ENCODE results near the gene CASZ1. TPM values are rescaled to one million over a fixed set of nuclear protein-coding genes. Genes with fewer than 3 reads are reported as not detected.

The CASZ1 gene
- total and polyA plus RNA-seq, 2 donors (not counting 3 experiments of a cell fraction or from before 2014, with no cell fraction given): 1.5 to 5.2 TPM

DNA sequence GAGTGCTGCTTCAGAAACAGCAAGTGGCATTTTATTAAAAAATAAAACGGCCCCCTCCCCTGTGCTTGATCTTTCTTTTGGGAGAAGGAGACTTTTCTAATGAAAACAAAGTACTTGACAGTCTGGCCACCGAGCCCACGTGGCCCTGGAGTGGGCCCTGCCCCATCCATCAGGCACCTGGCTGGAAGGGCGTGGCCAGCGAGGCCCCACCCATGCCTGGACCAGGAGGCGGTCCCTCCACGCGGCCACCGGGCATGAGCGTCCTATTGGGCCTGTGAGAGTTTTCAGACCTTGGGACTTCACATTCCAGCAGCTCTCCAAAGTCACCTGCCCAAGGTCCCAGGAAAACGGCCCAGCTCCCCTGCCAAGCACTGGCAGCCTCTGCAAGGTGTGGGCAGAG lies 144.7 kb downstream of the CASZ1 start:
- no peaks in the 10 kb centered on the region for H3K9me3 ChIP-seq (replicated peaks; ENCODE audit: control insufficient read depth, insufficient read depth, low read length)
- peaks cover 2% of the 10 kb centered on the region for H3K4me1 ChIP-seq (ENCODE audit: control insufficient read depth, extremely low read depth, insufficient read depth, low read length)
- H3K27ac ChIP-seq (ENCODE audit: insufficient read depth, low read depth, low read length): no peak overlapping the region
- no peak overlapping the region for H3K4me2 ChIP-seq (ENCODE audit: insufficient read depth, low read length)
- intact Hi-C loops (cut with micrococcal nuclease): no loop called here
- DNase-seq (ENCODE audit: low read depth, low spot score): no peak
- no peak overlapping the region for H3K9ac ChIP-seq (replicated peaks; ENCODE audit: extremely low read depth, insufficient read depth, low read length)
- H4K20me1 ChIP-seq (replicated peaks; ENCODE audit: control insufficient read depth, extremely low read depth, insufficient read depth, low read length): no peaks in the 10 kb centered on the region
- ChIA-PET CTCF (interaction anchor here (0.9 kb wide), 1 partner anchor 11 kb away, joined by 3 read pairs; no protein-coding TSS in a partner anchor), POLR2A (no interaction called here)
- no peaks in the 10 kb centered on the region for H3K79me2 ChIP-seq (ENCODE audit: control insufficient read depth, insufficient read depth, low read length)
- H2AFZ ChIP-seq (ENCODE audit: low read depth, low read length): no peak overlapping the region
- H3K27me3 ChIP-seq (ENCODE audit: control insufficient read depth in 2 of 2, insufficient read depth in 2 of 2, low read length in 2 of 2): no peaks in the 10 kb centered on the region
- H3K9me1 ChIP-seq (replicated peaks; ENCODE audit: control insufficient read depth, extremely low read depth, insufficient read depth, low read length): no peaks in the 10 kb centered on the region
- no TSS peak for BruUV-seq (replicated peaks)
- dilution Hi-C loops (cut with MboI; ENCODE audit: extremely low pct_ligation_motif_present, low sequenced_read_pairs): no loop called here
- TF ChIP-seq POLR2AphosphoS5 (IDR thresholded peaks at IDR 0.05; ENCODE audit: insufficient read depth, low read depth, low read length) (no peak), EZH2 (IDR thresholded peaks at IDR 0.05; ENCODE audit: borderline replicate concordance, low read depth, low read length, severe bottlenecking) (no peak), MYC (IDR thresholded peaks at IDR 0.05; ENCODE audit: low read depth, low read length) (no peak), FOS (IDR thresholded peaks at IDR 0.05; ENCODE audit: borderline replicate concordance, insufficient read depth, low read length) (no peak), JUN (IDR thresholded peaks at IDR 0.05; ENCODE audit: borderline replicate concordance, insufficient read depth, insufficient read length, low read depth) (no peak), POLR2A (IDR thresholded peaks at IDR 0.05; ENCODE audit: low read depth, low read length) (no peak)
- TF ChIP-seq, protein P1, sequence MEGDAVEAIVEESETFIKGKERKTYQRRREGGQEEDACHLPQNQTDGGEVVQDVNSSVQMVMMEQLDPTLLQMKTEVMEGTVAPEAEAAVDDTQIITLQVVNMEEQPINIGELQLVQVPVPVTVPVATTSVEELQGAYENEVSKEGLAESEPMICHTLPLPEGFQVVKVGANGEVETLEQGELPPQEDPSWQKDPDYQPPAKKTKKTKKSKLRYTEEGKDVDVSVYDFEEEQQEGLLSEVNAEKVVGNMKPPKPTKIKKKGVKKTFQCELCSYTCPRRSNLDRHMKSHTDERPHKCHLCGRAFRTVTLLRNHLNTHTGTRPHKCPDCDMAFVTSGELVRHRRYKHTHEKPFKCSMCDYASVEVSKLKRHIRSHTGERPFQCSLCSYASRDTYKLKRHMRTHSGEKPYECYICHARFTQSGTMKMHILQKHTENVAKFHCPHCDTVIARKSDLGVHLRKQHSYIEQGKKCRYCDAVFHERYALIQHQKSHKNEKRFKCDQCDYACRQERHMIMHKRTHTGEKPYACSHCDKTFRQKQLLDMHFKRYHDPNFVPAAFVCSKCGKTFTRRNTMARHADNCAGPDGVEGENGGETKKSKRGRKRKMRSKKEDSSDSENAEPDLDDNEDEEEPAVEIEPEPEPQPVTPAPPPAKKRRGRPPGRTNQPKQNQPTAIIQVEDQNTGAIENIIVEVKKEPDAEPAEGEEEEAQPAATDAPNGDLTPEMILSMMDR (IDR thresholded peaks at IDR 0.05; ENCODE audit: extremely low read depth in 1 of 2, insufficient read depth in 1 of 2, low read depth in 1 of 2, low read length in 2 of 2): no peak
- FAIRE-seq: no peak
- no peak overlapping the region for H3K4me3 ChIP-seq (replicated peaks in 1 of 3; ENCODE audit: insufficient read depth in 1 of 3, low read depth in 1 of 3, low read length in 3 of 3)
- H3K36me3 ChIP-seq (ENCODE audit: control insufficient read depth in 2 of 2, extremely low read depth in 1 of 2, insufficient read depth in 2 of 2, low read length in 2 of 2): no peaks in the 10 kb centered on the region
